ENCODE measurements around the gene SYNM.
A peak's percentile ranks its signal among the peaks of the same experiment; 100 is the strongest.

The SYNM gene

DNA sequence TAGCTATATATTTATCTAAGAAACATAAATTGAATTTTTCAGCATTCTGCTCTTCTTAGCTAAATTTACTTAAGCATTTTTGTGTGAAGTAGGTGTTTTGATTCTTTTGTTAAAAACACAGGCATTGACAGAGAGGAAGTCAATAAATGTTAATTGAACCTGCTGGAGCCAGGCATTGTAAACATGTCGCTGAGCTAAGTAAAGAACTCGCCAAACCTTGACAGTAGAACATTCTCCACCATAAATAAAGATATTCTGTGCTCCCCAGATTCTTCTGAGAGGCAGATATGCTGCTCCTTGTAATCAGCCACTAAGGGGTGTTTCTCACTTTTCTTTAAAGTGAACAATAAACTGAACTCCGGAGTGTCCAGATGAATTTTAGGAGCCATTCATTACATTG lies 38.4 kb downstream of the SYNM start:
- peak in 2 of 3 experiments; percentile 48 to 78 for DNase-seq

DNA sequence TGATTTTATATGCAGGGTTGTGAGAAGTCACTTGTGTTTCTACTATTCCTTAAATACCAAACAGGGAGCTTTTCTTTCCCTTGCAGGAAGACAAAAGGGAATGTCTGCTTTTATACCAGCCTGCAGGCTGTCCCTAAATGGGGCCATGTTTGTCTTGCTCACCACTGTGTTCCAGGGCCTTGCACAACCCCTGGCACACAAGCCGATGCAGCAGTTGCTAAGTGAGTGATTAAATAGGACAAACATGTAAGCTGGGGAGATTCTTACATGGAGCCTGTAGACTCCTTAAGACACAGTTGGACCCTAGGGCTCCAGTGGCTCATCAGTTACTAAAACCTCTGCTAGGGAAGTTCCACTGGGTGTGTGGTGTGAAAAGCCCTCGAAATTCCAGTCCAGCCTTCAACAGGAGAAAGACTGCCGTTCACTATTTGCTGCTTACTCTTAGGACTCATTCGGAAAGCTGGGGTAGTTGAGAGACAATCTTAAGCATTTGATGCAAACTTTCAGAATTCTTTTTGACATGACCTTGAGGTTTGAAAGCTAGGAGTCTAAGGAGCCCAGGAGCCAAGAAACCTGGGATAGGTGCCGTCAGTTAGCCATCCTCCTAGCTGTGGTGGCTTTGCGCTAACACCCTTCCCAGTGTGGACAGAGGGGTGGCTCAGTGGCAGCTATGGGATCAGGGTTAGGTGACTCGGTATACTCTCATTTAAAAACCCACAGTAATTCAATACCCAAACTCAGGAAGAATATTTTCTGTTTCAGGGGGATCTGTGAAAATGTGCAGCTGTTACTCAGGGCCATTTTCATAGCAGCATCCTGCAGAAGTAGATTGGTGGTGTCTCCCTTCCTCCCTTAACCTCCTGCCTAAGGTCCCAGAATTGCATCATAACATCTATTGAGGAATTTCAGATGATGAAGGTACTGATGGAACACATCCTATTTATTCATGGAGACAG lies 39.1 kb downstream of the SYNM start:
- peak in 2 of 3 experiments; percentile 50 to 68 for DNase-seq

DNA sequence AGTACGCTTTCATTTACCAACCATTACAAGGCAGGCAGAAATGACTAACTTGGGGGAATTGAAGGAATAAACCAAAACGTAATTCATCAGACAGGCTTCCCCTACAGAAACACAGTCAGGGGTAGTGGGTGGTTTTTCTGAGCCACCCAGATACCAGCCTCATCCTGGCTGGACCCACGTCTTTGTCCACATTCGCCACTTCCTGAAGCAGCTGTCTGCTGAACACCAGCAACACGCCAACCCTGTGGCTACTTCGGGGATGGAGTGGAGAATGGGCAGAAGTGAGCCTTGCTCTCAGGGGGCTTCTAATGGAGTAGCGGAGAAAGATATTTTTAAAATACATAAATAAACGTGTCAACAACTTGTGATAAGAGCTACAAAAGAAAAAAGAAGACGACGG lies 40.1 kb downstream of the SYNM start:
- DNase-seq = no peak

DNA sequence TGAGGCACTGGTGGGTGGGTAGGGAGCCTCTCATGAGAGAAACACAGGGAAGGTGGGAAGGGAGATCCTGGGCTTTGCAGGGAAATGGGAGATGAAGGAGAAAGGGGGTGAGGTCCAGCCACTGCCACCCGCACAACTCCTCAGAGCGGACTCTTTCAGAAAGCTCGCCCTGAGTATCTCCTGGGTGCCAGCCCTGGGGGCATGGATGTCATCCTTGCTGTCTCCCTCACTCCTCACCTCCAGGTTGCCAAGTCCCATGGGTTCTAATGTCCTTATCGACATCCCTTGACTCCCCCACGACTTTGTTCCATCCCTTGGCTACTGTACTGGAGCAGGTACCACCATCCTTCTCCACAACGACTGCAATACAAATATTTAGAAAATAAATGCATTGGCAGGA lies 40.9 kb downstream of the SYNM start:
- DNase-seq = no peak

DNA sequence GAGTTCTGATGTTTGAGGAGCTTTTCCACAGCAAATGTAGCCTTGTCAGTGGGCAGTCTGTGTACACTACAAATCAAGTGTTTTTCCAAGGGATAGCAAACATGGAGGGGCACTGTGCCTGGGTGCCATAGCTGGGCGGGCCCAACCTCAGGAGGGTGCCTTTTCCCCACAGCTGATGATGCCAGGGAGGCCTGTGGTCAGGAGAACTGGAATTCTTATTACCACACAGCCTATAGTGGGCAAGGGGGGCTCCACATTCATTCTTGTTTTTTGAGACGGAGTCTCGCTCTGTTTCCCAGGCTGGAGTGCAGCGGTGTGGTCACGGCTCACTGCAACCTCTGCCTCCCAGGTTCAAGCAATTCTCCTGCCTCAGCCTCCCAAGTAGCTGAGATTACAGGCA lies 41.8 kb downstream of the SYNM start:
- no peak for DNase-seq

DNA sequence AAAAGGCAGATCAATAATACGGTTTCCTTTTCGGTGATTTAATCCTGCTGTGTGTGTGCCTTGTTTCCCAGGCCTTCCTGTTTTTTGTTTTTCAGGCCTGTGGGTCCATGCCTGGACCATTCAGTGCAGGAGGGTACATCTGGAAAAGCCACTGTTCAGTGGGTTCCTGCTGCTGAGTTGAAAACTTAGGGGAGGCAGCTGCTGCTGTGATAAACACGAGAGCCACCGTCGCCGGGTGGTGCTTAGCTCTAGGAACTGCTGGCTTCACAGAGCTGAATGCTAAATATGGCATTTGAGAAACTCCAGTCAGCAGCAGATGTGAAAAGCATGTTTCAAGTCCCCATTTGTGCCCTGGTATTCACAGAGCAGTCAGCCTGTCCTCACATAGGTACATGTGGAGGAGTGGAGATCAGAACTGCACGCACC lies 44.0 kb downstream of the SYNM start:
- DNase-seq = peak in 1 of 3 experiments; percentile 19

DNA sequence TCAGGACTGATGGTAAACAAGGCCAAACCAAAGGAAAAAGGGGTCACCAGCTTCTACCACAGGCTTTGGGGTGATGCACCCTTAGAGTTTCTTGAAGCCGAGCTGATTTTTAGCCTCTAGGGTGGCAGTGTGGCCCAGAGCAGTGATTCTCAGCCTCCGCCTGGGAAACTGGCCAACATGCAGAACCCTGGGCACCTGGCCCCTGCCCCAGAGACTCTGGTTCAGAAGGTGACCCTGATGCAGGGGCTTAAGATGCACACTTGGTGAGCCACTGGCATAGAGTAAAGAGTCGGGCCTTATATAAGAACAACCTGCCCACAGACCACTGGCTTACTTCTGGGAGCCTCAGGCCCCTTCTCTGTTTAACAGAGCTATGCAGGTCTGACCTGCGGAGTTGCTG lies 44.5 kb downstream of the SYNM start:
- DNase-seq = no peak

DNA sequence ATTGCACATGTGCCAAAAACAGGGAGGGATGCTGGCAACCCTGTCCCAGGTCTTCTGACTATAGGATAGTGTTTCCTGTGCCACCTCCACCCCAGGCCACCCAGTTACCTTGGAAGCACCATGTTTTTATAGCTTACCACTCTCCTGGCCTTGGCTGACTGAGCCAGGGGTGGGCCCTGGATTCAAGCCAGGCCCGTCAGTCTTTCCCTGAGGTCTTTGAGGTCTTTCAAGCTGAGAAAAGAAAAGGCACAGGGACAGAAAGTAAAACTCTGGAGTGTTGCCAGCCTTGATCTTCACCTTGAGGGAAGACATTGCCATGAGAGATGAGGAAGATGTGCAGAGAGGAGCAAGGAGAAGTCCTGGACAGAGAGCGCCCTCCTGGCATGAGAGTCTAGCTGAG lies 46.3 kb downstream of the SYNM start:
- no peak for DNase-seq

DNA sequence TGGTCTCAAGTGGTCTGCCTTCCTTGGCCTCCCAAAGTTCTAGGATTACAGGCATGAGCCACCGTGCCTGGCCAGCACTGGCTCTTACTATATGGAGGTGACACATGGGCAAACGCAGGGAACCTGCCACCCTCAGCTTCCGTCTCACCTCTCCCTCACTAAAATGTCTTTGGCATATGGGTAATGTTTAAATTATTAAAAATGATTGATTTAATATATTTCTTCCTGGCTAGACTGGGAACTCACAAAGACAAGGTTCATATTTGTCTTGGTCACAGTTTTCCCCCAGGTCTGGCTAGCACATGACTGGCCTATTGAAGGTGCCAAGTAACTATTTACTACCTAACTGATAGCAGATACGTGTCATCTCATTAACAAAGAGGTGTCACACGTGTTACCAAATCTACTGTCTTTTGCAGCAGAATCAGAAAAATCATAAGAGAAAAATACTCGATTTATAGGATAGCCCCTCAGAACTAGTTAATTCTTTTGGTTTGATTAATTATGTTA lies 48.2 kb downstream of the SYNM start:
- DNase-seq = no peak

DNA sequence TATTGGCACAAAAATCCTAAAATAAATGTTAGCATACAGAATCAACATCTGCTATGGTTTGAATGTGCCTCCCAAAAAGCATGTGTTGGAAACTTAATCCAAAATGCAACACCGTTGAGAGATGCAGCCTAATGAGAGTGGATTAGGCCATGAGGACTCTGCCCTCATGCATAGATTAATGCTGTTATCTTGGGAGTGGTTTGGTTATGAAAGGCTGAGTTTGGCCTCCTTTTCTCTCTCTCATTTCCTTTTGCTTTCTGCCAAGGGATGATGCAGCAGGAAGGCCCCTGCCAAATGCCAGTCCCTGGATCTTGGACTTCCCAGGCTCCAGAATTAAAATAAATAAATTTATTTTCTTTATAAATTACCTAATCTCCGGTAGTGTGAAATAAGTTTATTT lies 49.4 kb downstream of the SYNM start:
- DNase-seq = no peak

DNA sequence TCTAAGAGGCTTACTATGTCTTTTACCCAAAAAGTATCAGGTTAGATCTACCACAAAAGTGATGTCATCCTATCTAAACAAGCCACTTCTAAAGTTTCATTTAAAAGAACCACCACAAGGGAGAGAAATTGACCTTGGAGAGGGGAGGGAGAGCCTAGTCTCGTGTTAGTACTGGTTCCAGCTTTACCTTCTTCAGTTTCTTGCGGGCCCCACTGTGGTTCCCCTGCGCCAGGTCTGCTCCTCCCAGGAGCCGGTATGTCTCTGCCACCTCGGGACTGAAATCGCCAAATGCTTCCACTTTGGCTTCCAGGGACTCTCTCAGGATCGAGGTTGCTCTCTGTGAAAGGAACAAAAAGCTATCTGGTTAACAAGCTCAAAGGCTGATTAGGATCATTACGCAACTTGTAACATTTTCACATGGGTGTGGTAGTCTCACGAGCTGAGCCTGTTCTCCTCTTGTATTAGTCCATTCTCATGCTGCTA lies 51.1 kb downstream of the SYNM start:
- no peak for DNase-seq

DNA sequence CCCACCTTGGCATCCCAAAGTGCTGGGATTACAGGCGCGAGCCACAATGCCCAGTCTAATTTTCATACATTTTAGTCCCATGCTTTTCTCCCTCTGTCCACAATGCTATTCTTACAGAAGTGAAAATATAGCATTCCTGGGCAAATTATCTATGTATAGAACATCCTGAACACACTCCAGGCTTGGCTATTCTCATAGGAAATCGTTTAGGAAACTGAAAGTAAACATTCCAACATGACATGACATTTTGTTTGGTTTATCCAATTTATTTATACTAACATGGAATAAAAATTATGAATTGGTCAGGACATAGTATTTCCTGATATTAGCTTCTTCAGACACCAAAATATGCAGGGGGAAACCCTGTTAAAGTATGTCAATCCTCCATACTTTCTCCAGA lies 52.6 kb downstream of the SYNM start:
- DNase-seq = no peak

DNA sequence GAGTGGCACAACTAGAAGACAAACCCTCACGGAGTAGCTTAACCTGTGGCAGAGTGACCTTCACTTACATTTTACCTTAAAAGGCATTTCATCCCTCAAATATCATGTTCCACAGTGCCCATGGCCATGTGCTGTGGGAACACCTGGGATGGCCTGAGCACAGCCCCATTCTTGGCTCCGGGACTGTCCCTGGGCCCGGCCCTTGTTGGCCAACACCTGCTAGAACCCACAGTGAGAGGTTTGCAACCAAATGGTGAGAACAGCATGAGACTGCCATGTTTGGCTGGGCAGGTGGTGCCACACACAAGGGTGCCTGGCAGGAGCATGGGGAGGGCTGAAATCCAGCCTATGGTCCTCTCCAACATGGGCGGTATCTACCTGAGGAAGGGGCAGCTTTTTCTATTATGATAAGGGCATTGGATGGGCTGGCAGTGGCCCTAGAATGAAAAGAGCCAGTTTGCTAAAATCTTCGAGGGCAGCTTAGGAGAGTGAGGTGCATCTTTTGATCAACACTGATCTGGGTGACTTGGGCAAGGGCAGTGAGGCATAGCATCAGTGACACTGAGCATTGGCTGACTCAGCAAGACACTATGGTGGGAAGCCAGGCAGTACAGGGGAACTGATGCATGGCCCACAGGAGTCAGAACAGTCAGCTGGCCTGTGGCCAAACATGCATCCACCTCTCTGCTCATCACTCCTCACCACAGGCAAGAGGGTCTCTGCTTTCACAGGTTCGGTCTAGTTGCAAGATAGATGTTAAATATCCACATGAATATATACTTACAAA lies 53.9 kb downstream of the SYNM start:
- DNase-seq = no peak

DNA sequence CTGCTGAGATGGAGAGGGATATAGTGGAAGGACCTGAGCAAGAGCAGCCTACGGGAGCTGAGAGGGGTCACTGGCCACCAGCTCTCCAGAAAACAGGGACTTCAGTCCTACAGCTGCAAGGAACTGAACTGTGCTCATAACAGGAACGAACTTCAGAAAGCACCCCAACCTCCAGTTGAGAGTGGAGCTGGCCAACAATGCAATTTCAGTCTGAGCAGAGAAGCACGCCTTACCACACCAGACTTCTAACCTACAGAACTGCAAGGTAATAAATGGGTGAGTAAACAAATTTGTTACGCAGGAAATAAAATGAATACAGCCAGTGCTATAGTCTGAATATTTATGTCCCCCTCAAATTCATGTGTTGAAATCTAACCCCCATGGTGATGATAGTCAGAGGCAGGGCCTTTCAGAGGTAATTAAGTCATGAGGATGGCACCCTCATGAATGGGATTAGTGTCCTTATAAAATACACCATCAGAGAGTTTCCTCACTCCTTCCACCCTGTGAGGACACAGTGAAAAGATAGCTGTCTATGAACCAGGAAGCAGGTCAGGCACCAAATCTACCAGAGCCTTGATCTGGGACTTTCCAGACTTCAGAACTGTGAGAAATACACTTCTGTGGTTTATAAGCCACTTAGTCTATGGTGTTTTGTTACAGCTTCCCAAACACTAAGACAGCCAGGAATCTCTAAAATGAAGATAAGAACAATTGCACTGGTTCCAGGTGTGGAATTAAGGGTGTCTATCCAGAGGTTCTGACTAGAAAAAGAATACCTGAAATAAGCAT lies 58.6 kb downstream of the SYNM start:
- DNase-seq = no peak

DNA sequence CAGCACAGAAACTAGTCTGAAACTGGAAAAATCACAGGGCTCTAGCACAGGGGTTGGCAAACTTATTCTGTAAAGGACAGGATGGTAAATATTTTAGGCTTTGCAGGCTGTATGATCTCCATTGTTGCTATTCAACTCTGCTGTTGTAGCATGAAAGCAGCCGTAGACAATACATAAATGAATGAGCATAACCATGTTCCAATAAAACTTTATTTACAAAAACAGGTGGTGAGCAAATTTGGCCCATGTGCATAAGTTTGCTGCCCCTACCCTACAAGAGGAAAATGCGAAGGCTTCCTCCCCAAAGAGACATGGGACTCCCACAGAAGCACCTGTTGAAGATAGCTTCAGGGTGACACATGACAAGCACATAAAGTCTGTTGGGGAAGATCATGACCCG lies 59.2 kb downstream of the SYNM start:
- no peak for DNase-seq

DNA sequence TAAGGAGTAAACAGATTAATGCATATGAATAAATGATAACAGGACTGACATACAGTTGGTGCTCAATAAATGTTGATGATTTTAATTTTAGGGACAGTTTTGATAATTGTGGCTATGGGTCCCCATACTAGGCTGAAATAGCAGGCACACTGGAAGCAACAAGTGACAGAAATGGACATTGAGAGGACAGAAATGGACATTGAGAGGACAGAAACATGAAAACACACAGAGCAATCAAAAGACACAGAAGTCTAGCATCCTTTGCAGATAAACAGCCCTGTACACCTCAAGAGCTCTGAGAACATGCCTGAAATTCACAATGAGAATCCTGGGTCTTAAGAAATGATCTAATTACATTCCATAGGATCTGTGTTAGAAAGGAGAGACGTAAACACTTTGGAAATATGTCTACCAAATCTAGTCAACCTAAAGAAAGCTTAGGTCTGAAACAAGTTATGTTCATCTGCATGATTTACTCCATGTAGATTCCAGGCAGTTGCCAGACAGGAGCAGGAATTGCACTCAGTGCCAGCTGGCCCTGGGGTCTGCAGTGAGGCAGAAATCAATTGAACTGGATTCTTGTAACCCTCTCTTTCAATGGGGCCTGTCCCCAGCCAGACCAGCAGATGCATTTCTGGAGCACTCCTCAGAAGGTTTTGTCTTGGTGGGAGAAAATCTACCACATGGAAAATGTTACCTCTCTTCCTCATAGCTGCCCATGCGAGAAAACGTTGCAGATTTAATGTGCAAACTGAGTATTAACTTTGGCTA lies 60.3 kb downstream of the SYNM start:
- no peak for DNase-seq

DNA sequence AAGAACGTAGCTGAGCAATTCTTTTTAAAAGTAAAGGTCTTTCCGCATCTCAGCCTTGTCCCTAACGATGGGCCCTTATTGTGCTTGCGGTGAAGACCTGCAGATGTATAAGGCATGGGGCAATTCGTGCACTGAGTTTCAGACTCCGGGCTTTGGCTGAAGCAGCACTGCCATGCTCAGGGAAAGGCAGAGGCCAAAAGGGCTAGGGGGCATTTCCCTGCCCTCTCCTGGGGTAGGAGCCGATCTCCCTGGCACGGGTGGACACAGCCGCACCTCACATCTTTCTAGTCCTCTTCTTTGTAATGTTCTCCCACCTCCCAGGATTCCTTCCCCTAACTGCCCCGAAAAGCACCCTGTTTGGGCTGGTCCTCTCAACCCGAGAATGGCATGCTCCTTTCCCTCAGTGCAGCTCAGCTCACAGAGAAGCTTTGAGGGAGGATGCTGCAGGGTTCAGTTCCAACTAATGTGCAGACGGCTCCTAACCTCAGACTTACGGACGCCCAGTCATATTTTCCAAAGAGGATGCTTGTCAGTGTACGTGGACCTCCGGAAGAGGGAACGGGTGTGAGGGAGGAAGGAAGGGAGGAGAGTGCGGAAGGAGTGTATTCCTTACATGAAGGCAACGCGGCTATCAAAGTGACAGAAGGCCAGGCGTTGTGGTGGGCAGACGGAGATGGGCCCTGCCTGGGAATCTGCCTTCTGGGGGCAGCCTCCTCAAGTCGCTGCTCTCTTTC lies 61.2 kb downstream of the SYNM start:
- DNase-seq = no peak

DNA sequence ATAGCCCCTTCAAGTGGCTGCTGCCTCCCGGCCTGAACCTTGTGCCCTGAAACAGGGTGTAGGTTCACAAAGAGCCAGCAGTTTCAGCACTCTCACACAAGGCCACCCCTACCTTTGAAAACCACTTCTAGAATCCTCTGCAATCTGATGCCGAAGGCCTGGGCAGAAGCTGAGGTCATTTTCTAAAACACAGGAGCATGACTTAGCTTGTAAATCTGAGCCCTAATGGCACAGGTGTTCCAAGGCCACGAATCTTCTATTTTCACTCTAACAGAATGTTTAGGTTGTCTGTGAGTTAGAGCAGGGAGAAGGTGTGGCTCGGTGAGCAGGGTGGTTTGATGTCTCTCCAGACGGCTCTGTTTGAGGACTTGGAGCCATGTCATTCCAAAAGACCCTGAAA lies 62.3 kb downstream of the SYNM start:
- DNase-seq = peak in 1 of 3 experiments; percentile 28

DNA sequence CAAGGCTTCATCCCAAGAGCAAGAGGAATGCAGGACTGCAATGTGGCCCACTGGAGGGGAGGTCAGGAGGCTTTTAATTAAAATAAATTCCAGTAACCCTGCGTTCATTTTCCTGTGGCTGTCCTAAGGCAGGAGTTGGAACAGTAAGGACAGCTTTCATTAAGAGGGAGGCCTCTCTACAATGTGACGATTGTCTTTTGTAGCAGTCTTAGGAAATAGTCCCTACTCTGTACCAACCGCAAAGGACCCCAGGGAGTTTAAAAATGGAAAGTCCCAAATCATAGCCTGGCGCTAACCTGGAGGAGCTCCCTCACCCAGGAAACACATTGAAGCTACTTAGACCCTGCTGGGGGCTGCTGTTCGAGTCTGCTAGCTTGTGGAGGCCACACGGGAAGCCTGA lies 62.8 kb downstream of the SYNM start:
- no peak for DNase-seq

DNA sequence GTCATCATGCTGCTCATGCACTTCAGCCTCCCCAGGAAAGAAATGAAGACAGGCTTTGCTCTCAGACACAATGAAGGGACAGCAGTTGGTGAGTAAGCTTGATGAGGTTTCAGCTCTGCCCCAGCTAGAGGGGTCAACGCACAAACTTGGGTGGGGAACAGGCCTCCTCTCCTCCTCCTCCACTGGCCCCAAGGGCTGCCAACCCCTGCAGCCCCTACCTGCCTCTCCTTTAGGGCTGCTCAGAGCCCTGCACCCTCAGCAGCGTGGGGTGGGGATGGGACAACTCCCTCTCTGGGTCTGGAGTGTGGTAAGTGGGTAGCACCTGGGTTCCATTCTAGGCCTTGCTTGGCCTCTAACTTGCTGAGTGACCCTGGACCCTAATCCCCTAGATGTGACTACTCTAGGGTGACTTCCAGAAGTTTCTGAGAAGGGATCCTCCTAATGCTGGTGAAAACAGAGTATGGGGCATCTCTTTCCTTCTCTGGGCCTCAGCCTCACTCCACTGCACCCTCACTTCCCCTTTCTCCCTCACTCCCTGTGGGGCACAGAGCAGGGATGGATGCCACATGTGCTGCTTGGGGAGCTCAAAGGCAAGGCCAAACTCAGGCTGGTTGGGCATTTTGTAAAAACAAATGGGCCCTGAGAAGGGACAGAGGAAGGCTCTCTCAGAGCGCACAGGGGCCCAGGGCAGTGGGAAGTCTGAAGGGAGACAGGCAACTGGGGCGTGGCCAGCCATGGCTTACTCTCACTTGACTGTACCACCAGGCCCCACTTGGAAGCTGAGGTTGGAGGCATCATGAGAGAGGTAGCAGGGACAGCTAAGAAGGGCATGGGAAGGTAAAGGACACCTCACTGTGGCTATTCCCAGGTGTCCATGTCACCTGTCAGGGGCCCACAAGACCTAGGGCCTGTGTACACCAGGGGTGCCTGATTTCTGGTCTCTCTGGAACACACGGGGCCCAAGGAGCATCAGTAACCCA lies 64.0 kb downstream of the SYNM start:
- no peak for DNase-seq

Measured in NCI-H1417 (cell line).